Measurements from ENCODE around the gene CBL. TPM values are rescaled to one million over a fixed set of nuclear protein-coding genes. Genes with fewer than 3 reads are reported as not detected.

CBL gene
- polyA plus RNA-seq, 1 of the 3 experiments (the other 2 are of a cell fraction), result 9.5 TPM

- Histone ChIP-seq H3K4me2 (no peak overlapping the region), H3K79me2 (ENCODE audit: insufficient read depth) (peaks cover 97% of the 10 kb centered on the region), H3K27me3 (ENCODE audit: insufficient read depth) (no peaks in the 10 kb centered on the region), H3K9me2 (no peaks in the 10 kb centered on the region), H3K4me3 (ENCODE audit: low read depth in 2 of 2, low read length in 1 of 2) (no peak overlapping the region), H3K9ac (no peak overlapping the region), H4K20me1 (ENCODE audit: insufficient read depth) (peaks cover 3% of the 10 kb centered on the region; the same call in 1 of the 2 replicates), H3F3A (replicated peaks; ENCODE audit: insufficient read depth) (peaks cover 8% of the 10 kb centered on the region), H3K36me3 (replicated peaks in 1 of 2; ENCODE audit: control insufficient read depth in 1 of 2, insufficient read depth in 2 of 2, low read length in 1 of 2) (peaks cover 8 to 12% of the 10 kb centered on the region in 2 experiments), H3K9me3 (no peaks in the 10 kb centered on the region), H2AFZ (ENCODE audit: low read depth) (no peak overlapping the region), H3K27ac (ENCODE audit: low read depth in 2 of 2, low read length in 1 of 2) (no peak overlapping the region), H3K4me1 (ENCODE audit: control insufficient read depth in 1 of 2, insufficient read depth in 2 of 2, low read depth in 1 of 2, low read length in 1 of 2) (no peaks in the 10 kb centered on the region)
- ChIA-PET CTCF (interaction anchor here (0.7 to 1.2 kb wide), 4 partner anchors 15 to 145 kb away, joined by 3 read pairs; no protein-coding TSS in a partner anchor), POLR2A (no interaction called here)
- 95% methylated on average over 3 of the region's 3 CpGs for WGBS (ENCODE audit: low lambda C conversion rate)
- DNase-seq, result no peak
- no peak for TF ChIP-seq RAD21 (IDR thresholded peaks at IDR 0.05; ENCODE audit: low read length)
- no peak for TF ChIP-seq YY1 (IDR thresholded peaks at IDR 0.05; ENCODE audit: low read depth)
- no peak for TF ChIP-seq CHD2 (IDR thresholded peaks at IDR 0.05; ENCODE audit: low read length, partially characterized antibody)
- no peak for TF ChIP-seq EP300 (IDR thresholded peaks at IDR 0.05; ENCODE audit: borderline replicate concordance in 1 of 2, low read depth in 1 of 2, low read length in 1 of 2)
- TF ChIP-seq SMC3 (IDR thresholded peaks at IDR 0.05; ENCODE audit: low read depth, low read length), result no peak
- no peak for TF ChIP-seq GATA2 (CRISPR knock-in tag; IDR thresholded peaks at IDR 0.05)
Observed at GRCh38 chr11:119229288-119229672, 23.1 kb downstream of the CBL start.

DNA sequence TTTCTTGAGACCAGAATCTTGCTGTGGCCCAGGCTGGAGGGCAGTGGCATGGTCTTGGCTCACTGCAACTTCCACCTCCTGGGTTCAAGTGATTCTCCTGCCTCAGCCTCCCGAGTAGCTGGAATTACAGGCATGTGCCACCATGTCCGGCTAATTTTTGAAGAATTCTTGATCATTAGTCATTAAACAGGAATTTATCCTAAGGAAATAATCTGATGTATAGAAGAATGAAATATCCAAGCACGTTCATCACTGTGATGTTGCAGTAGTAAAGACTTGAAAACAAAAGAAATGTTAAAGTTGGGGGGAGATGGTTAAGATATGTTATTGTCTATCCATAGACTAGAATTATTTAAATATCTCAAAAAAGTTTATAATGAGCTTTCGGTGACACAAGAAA lies 23.6 kb downstream of the CBL start:
- no peak overlapping the region for H3K4me2 ChIP-seq
- 57% methylated on average over 4 of the region's 4 CpGs for WGBS (ENCODE audit: low lambda C conversion rate)
- POLR2A ChIA-PET, result no interaction called here

More for the DNA sequence above, 23.6 kb downstream of the CBL start:
- Histone ChIP-seq H3K9me3 (no peaks in the 10 kb centered on the region), H3K4me1 (ENCODE audit: control insufficient read depth in 1 of 2, insufficient read depth in 2 of 2, low read depth in 1 of 2, low read length in 1 of 2) (no peaks in the 10 kb centered on the region), H3K9me2 (no peaks in the 10 kb centered on the region), H4K20me1 (ENCODE audit: insufficient read depth) (peaks cover 3% of the 10 kb centered on the region; the same call in 1 of the 2 replicates), H3K36me3 (replicated peaks in 1 of 2; ENCODE audit: control insufficient read depth in 1 of 2, insufficient read depth in 2 of 2, low read length in 1 of 2) (peaks cover 8 to 17% of the 10 kb centered on the region in 2 experiments), H3K27me3 (ENCODE audit: insufficient read depth) (no peaks in the 10 kb centered on the region), H3K4me3 (ENCODE audit: low read depth in 2 of 2, low read length in 1 of 2) (no peak overlapping the region), H2AFZ (ENCODE audit: low read depth) (no peak overlapping the region), H3K9ac (no peak overlapping the region), H3K27ac (ENCODE audit: low read depth in 2 of 2, low read length in 1 of 2) (no peak overlapping the region), H3K79me2 (ENCODE audit: insufficient read depth) (peaks cover 96% of the 10 kb centered on the region), H3F3A (replicated peaks; ENCODE audit: insufficient read depth) (peaks cover 8% of the 10 kb centered on the region)
- CTCF ChIA-PET, result interaction anchor here (0.7 to 1.2 kb wide), 4 partner anchors 15 to 144 kb away, joined by 3 read pairs; no protein-coding TSS in a partner anchor
- no peak for DNase-seq
- no peak for TF ChIP-seq MAX (IDR thresholded peaks at IDR 0.05; ENCODE audit: low read depth)
- no peak for TF ChIP-seq CHD2 (IDR thresholded peaks at IDR 0.05; ENCODE audit: low read length, partially characterized antibody)
- TF ChIP-seq, protein P1, sequence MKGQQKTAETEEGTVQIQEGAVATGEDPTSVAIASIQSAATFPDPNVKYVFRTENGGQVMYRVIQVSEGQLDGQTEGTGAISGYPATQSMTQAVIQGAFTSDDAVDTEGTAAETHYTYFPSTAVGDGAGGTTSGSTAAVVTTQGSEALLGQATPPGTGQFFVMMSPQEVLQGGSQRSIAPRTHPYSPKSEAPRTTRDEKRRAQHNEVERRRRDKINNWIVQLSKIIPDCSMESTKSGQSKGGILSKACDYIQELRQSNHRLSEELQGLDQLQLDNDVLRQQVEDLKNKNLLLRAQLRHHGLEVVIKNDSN (IDR thresholded peaks at IDR 0.05; ENCODE audit: borderline replicate concordance, low read depth), result no peak
- no peak for TF ChIP-seq GABPA (IDR thresholded peaks at IDR 0.05; ENCODE audit: low read depth)
- TF ChIP-seq SIN3A (IDR thresholded peaks at IDR 0.05; ENCODE audit: borderline replicate concordance, low read depth, low read length), result no peak
- no peak for TF ChIP-seq TCF12 (IDR thresholded peaks at IDR 0.05)
- TF ChIP-seq RFX5 (IDR thresholded peaks at IDR 0.05; ENCODE audit: low read length), result no peak
- TF ChIP-seq TAF1 (IDR thresholded peaks at IDR 0.05; ENCODE audit: borderline replicate concordance, low read depth, low read length), result no peak
- TF ChIP-seq EP300 (IDR thresholded peaks at IDR 0.05; ENCODE audit: borderline replicate concordance in 1 of 2, low read depth in 1 of 2, low read length in 1 of 2), result no peak
- TF ChIP-seq, protein P2, sequence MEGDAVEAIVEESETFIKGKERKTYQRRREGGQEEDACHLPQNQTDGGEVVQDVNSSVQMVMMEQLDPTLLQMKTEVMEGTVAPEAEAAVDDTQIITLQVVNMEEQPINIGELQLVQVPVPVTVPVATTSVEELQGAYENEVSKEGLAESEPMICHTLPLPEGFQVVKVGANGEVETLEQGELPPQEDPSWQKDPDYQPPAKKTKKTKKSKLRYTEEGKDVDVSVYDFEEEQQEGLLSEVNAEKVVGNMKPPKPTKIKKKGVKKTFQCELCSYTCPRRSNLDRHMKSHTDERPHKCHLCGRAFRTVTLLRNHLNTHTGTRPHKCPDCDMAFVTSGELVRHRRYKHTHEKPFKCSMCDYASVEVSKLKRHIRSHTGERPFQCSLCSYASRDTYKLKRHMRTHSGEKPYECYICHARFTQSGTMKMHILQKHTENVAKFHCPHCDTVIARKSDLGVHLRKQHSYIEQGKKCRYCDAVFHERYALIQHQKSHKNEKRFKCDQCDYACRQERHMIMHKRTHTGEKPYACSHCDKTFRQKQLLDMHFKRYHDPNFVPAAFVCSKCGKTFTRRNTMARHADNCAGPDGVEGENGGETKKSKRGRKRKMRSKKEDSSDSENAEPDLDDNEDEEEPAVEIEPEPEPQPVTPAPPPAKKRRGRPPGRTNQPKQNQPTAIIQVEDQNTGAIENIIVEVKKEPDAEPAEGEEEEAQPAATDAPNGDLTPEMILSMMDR (IDR thresholded peaks at IDR 0.05), result no peak
- TF ChIP-seq FOXJ3 (CRISPR knock-in tag; IDR thresholded peaks at IDR 0.05), result no peak
